ENCODE results near the gene ANKRD11.

The ANKRD11 gene

DNA sequence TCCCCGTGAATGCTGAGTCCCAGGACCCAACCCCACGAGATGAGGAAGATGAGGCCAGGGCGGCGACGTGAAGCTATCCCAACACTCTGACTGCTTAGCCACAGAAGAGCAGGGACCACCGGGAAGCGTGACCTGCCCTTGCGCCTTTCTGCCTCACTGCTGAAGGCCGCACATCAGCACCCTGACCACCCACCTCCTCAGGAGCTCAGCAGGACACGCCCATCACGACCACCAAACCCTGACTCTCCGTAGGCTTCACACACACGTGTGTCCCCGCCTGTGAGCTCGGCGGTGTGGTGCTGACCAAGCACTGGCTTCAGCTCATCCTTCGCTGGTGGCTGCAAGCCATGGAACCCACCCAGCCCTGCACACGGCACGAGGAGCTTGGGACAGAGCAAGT lies 175.1 kb downstream of the ANKRD11 start:
- Histone ChIP-seq H3K9me3 (ENCODE audit: insufficient read depth, low read length) (no peaks in the 10 kb centered on the region), H3K4me3 (ENCODE audit: insufficient read length, low read depth) (no peak overlapping the region), H3K9ac (ENCODE audit: insufficient read length, low read depth) (no peak overlapping the region), H3K36me3 (ENCODE audit: insufficient read depth, insufficient read length, low read length) (peaks cover 54% of the 10 kb centered on the region), H3K4me1 (ENCODE audit: insufficient read depth, insufficient read length) (peaks cover 41% of the 10 kb centered on the region), H3K27me3 (ENCODE audit: insufficient read depth, insufficient read length) (no peaks in the 10 kb centered on the region)
- no peak for DNase-seq (ENCODE audit: low read depth, low spot score)
- TF ChIP-seq ZNF274 (IDR thresholded peaks at IDR 0.05; ENCODE audit: low read depth, low read length) (no peak), SUZ12 (IDR thresholded peaks at IDR 0.05; ENCODE audit: extremely low read depth, insufficient read depth, insufficient read length) (no peak), YY1 (IDR thresholded peaks at IDR 0.05; ENCODE audit: insufficient read depth, insufficient read length) (no peak)

DNA sequence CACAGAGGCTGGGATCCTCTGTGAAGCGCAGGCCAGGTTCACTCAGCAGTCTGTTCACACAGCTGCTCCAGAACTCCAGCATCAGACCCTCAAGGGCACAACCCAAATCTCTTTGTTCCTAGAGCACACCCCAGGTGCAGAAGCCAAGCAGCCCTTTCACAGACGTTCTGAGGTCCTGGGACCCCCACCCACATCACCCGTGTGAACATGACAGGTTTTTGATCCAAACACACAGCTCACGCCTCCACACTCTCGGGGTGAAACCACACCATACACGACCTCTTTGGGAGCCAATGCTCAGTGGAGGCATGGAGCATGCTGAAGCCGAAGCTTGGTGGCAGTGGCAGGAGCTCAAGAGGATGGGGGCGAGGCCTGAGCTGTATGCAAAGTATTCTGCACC lies 175.5 kb downstream of the ANKRD11 start:
- Histone ChIP-seq H3K27me3 (ENCODE audit: insufficient read depth, insufficient read length) (no peaks in the 10 kb centered on the region), H3K4me1 (ENCODE audit: insufficient read depth, insufficient read length) (peaks cover 38% of the 10 kb centered on the region), H3K4me3 (ENCODE audit: insufficient read length, low read depth) (no peak overlapping the region), H3K36me3 (ENCODE audit: insufficient read depth, insufficient read length, low read length) (peaks cover 58% of the 10 kb centered on the region), H3K9me3 (ENCODE audit: insufficient read depth, low read length) (no peaks in the 10 kb centered on the region), H3K9ac (ENCODE audit: insufficient read length, low read depth) (no peak overlapping the region)
- no peak for DNase-seq (ENCODE audit: low read depth, low spot score)
- TF ChIP-seq ZNF274 (IDR thresholded peaks at IDR 0.05; ENCODE audit: low read depth, low read length) (no peak), SUZ12 (IDR thresholded peaks at IDR 0.05; ENCODE audit: extremely low read depth, insufficient read depth, insufficient read length) (no peak), YY1 (IDR thresholded peaks at IDR 0.05; ENCODE audit: insufficient read depth, insufficient read length) (no peak)

DNA sequence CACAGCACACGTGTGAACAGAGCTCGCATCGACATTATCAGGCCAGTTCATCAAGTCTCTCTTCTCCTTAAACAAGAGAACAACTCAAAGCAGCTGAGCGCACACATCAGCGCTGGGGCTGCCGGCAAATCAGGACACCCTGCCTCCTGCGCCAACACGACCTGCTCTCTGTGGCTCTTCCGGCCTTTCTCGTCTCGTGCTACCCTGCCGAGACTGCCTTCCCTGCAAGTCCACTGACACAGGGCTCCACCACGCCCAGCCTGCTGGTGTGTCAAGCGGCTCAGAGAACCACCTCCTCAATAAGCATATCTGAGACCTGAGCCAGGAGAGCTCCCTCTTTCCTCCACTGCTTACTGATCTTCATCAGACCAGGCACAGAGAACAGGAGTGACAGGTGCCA lies 176.0 kb downstream of the ANKRD11 start:
- no peaks in the 10 kb centered on the region for H3K9me3 ChIP-seq (ENCODE audit: insufficient read depth, low read length)
- no peak for DNase-seq (ENCODE audit: low read depth, low spot score)
- H3K4me3 ChIP-seq (ENCODE audit: insufficient read length, low read depth): no peak overlapping the region
- no peak for TF ChIP-seq ZNF274 (IDR thresholded peaks at IDR 0.05; ENCODE audit: low read depth, low read length)
- TF ChIP-seq YY1 (IDR thresholded peaks at IDR 0.05; ENCODE audit: insufficient read depth, insufficient read length): no peak
- TF ChIP-seq SUZ12 (IDR thresholded peaks at IDR 0.05; ENCODE audit: extremely low read depth, insufficient read depth, insufficient read length): no peak
- no peaks in the 10 kb centered on the region for H3K27me3 ChIP-seq (ENCODE audit: insufficient read depth, insufficient read length)
- H3K36me3 ChIP-seq (ENCODE audit: insufficient read depth, insufficient read length, low read length): peaks cover 63% of the 10 kb centered on the region
- H3K4me1 ChIP-seq (ENCODE audit: insufficient read depth, insufficient read length): peaks cover 33% of the 10 kb centered on the region
- no peak overlapping the region for H3K9ac ChIP-seq (ENCODE audit: insufficient read length, low read depth)

DNA sequence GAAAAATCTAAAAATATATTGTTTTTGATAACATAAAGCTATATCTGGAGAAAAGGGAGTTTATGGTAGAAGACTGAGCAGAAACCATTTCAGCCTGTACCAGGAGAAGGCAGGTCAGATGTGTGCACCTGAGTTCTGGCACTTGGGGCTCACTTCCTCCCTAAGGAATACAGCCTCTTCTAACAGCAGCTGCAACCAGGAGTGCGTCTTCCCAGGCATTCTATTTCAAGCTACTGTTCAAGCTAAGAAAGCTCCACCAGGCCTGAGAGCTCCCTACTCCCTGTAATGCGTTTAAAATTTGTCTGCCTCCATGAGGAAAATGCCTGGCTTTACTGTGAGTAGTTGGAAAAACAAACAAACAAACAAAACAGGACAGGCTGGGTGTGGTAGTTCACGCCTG lies 176.8 kb downstream of the ANKRD11 start:
- H3K9ac ChIP-seq (ENCODE audit: insufficient read length, low read depth): no peak overlapping the region
- peaks cover 69% of the 10 kb centered on the region for H3K36me3 ChIP-seq (ENCODE audit: insufficient read depth, insufficient read length, low read length)
- H3K9me3 ChIP-seq (ENCODE audit: insufficient read depth, low read length): no peaks in the 10 kb centered on the region
- no peaks in the 10 kb centered on the region for H3K27me3 ChIP-seq (ENCODE audit: insufficient read depth, insufficient read length)
- TF ChIP-seq YY1 (IDR thresholded peaks at IDR 0.05; ENCODE audit: insufficient read depth, insufficient read length): no peak
- no peak overlapping the region for H3K4me3 ChIP-seq (ENCODE audit: insufficient read length, low read depth)
- H3K4me1 ChIP-seq (ENCODE audit: insufficient read depth, insufficient read length): peaks cover 29% of the 10 kb centered on the region
- no peak for DNase-seq (ENCODE audit: low read depth, low spot score)

DNA sequence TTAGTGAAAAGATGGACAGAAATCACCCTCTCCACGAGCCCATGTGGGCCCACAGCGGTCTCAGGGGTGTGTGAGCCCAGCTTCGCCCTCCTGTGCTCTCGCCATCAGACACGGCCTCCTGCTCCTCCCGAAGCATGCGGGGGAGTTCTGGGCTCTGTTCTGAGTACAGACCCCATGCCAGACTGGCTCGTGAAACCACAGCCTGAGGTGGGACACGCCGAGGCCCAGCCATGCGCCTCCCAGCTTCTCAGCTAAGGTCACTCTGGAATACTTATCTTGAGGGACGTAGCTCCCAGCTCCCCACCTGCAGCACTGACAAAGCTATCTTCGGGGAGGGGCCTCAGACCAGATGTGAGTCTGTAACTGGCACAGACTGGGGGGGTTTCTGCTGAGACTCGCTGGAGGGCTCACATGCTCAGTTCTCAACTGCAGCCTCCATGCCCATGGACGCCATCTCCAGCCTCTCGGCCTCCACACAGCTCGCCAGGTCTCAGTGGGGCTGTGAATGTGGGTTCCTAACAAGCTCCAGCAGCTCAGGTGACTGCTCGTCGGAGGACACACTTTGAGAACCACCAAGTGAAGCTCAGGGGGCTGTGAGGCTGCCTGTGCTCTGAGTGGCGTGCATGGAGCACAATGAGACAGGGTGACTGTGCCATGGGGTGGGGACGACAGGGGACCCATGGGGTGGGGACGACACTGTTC lies 177.6 kb downstream of the ANKRD11 start:
- no peak for DNase-seq (ENCODE audit: low read depth, low spot score)
- Histone ChIP-seq H3K4me3 (ENCODE audit: insufficient read length, low read depth) (no peak overlapping the region), H3K36me3 (ENCODE audit: insufficient read depth, insufficient read length, low read length) (peaks cover 70% of the 10 kb centered on the region), H3K27me3 (ENCODE audit: insufficient read depth, insufficient read length) (no peaks in the 10 kb centered on the region), H3K9ac (ENCODE audit: insufficient read length, low read depth) (no peak overlapping the region), H3K4me1 (ENCODE audit: insufficient read depth, insufficient read length) (peaks cover 24% of the 10 kb centered on the region), H3K9me3 (ENCODE audit: insufficient read depth, low read length) (no peaks in the 10 kb centered on the region)
- TF ChIP-seq SUZ12 (IDR thresholded peaks at IDR 0.05; ENCODE audit: extremely low read depth, insufficient read depth, insufficient read length) (no peak), ZNF274 (IDR thresholded peaks at IDR 0.05; ENCODE audit: low read depth, low read length) (no peak)

DNA sequence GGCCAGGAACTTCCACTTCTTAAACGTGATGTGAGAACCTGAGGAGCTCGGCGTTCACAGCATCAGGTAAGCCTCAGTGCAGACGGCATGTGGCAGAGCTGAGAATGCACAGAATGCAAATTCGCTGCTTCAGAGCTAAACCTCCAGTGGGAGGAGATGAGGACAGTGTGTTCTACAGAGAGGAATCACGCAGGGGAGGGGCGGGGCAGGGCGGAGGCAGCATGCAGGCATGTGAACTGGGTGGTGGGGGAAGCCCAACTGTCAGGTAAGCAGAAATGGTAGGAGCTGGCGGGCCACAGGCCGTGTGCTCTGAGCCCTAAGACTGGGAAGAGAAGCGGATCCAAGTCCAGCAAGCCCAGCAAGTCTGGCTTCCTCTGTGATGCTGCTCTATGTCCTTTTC lies 178.2 kb downstream of the ANKRD11 start:
- TF ChIP-seq ZNF274 (IDR thresholded peaks at IDR 0.05; ENCODE audit: low read depth, low read length): no peak
- TF ChIP-seq YY1 (IDR thresholded peaks at IDR 0.05; ENCODE audit: insufficient read depth, insufficient read length): no peak
- TF ChIP-seq SUZ12 (IDR thresholded peaks at IDR 0.05; ENCODE audit: extremely low read depth, insufficient read depth, insufficient read length): no peak
- no peak for DNase-seq (ENCODE audit: low read depth, low spot score)
- no peak overlapping the region for H3K9ac ChIP-seq (ENCODE audit: insufficient read length, low read depth)
- H3K4me1 ChIP-seq (ENCODE audit: insufficient read depth, insufficient read length): peaks cover 24% of the 10 kb centered on the region
- no peak overlapping the region for H3K4me3 ChIP-seq (ENCODE audit: insufficient read length, low read depth)
- H3K27me3 ChIP-seq (ENCODE audit: insufficient read depth, insufficient read length): no peaks in the 10 kb centered on the region
- H3K9me3 ChIP-seq (ENCODE audit: insufficient read depth, low read length): no peaks in the 10 kb centered on the region
- H3K36me3 ChIP-seq (ENCODE audit: insufficient read depth, insufficient read length, low read length): peaks cover 73% of the 10 kb centered on the region

DNA sequence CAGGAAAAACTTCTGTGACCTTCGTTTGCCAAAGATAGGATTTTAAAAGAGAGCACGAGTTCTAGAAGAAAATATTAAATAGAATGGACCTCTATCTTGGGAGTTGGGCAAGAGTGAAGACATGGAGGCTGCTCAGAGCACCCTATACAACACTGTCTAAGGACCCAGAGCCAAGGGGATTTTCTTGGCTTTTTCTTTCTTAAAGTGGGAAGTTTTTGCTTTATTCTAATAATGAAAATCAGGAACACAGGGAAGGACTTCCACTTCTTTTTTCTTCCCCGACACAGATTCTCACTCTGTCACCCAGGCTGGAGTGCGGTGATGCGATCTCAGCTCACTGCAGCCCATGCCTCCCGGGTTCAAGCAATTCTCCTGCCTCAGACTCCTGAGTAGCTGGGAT lies 178.7 kb downstream of the ANKRD11 start:
- Histone ChIP-seq H3K4me3 (ENCODE audit: insufficient read length, low read depth) (no peak overlapping the region), H3K36me3 (ENCODE audit: insufficient read depth, insufficient read length, low read length) (peaks cover 70% of the 10 kb centered on the region), H3K9me3 (ENCODE audit: insufficient read depth, low read length) (no peaks in the 10 kb centered on the region), H3K4me1 (ENCODE audit: insufficient read depth, insufficient read length) (peaks cover 24% of the 10 kb centered on the region), H3K9ac (ENCODE audit: insufficient read length, low read depth) (no peak overlapping the region), H3K27me3 (ENCODE audit: insufficient read depth, insufficient read length) (no peaks in the 10 kb centered on the region)
- no peak for TF ChIP-seq YY1 (IDR thresholded peaks at IDR 0.05; ENCODE audit: insufficient read depth, insufficient read length)
- no peak for TF ChIP-seq SUZ12 (IDR thresholded peaks at IDR 0.05; ENCODE audit: extremely low read depth, insufficient read depth, insufficient read length)
- TF ChIP-seq ZNF274 (IDR thresholded peaks at IDR 0.05; ENCODE audit: low read depth, low read length): no peak
- no peak for DNase-seq (ENCODE audit: low read depth, low spot score)
